ENCODE measurements around the gene SLIT3.

SLIT3 gene

GRCh38 chr5:169169783-169170182, 131.2 kb downstream of the SLIT3 start:
- Histone ChIP-seq H3K27me3 (ENCODE audit: control insufficient read depth in 2 of 2, insufficient read depth in 2 of 2, low read length in 2 of 2) (no peaks in the 10 kb centered on the region), H3K9ac (ENCODE audit: low read depth in 1 of 2, low read length in 2 of 2) (no peak overlapping the region), H3K9me3 (ENCODE audit: control insufficient read depth in 2 of 2, low read length in 2 of 2) (no peaks in the 10 kb centered on the region), H3K4me1 (ENCODE audit: control insufficient read depth in 2 of 2, insufficient read depth in 2 of 2, low read length in 2 of 2) (no peaks in the 10 kb centered on the region), H3K27ac (ENCODE audit: low read depth in 2 of 2, low read length in 2 of 2) (no peak overlapping the region), H3K4me3 (ENCODE audit: low read length in 2 of 2) (no peak overlapping the region), H3K36me3 (ENCODE audit: control insufficient read depth in 2 of 2, insufficient read depth in 2 of 2, low read length in 2 of 2) (no peaks in the 10 kb centered on the region)

DNA sequence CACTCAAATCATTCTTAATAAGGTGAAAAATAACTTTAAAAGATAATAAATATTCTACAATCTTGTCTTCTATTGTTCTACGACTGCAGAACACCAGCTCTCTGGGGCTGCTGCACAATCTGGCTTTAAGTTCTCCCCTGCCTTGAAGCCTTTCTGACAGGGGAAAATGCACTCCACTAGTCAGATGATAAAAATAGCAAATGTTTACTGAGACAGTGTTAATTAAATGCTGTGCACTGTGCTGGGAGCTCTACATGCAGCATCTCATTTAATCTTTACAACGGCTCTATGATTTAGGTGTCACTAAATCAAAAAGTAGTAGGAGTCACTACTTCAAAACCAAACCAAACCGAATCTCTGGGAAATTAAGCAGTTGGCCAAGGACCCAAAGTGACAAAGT, 132.7 kb downstream of the SLIT3 start:
- Histone ChIP-seq H3K27me3 (ENCODE audit: control insufficient read depth in 2 of 2, insufficient read depth in 2 of 2, low read length in 2 of 2) (no peaks in the 10 kb centered on the region), H3K9ac (ENCODE audit: low read depth in 1 of 2, low read length in 2 of 2) (no peak overlapping the region), H3K4me3 (ENCODE audit: low read length in 2 of 2) (no peak overlapping the region), H3K9me3 (ENCODE audit: control insufficient read depth in 2 of 2, low read length in 2 of 2) (no peaks in the 10 kb centered on the region), H3K27ac (ENCODE audit: low read depth in 2 of 2, low read length in 2 of 2) (no peak overlapping the region), H3K4me1 (ENCODE audit: control insufficient read depth in 2 of 2, insufficient read depth in 2 of 2, low read length in 2 of 2) (no peaks in the 10 kb centered on the region), H3K36me3 (ENCODE audit: control insufficient read depth in 2 of 2, insufficient read depth in 2 of 2, low read length in 2 of 2) (no peaks in the 10 kb centered on the region)

GRCh38 chr5:169166078-169166477, 134.9 kb downstream of the SLIT3 start:
- Histone ChIP-seq H3K4me3 (ENCODE audit: low read length in 2 of 2) (no peak overlapping the region), H3K27ac (ENCODE audit: low read depth in 2 of 2, low read length in 2 of 2) (no peak overlapping the region), H3K9ac (ENCODE audit: low read depth in 1 of 2, low read length in 2 of 2) (no peak overlapping the region), H3K9me3 (ENCODE audit: control insufficient read depth in 2 of 2, low read length in 2 of 2) (no peaks in the 10 kb centered on the region), H3K4me1 (ENCODE audit: control insufficient read depth in 2 of 2, insufficient read depth in 2 of 2, low read length in 2 of 2) (no peaks in the 10 kb centered on the region), H3K27me3 (ENCODE audit: control insufficient read depth in 2 of 2, insufficient read depth in 2 of 2, low read length in 2 of 2) (no peaks in the 10 kb centered on the region), H3K36me3 (ENCODE audit: control insufficient read depth in 2 of 2, insufficient read depth in 2 of 2, low read length in 2 of 2) (no peaks in the 10 kb centered on the region)

GRCh38 chr5:169165052-169165451, 135.9 kb downstream of the SLIT3 start:
- no peaks in the 10 kb centered on the region for H3K4me1 ChIP-seq (ENCODE audit: control insufficient read depth in 2 of 2, insufficient read depth in 2 of 2, low read length in 2 of 2)
- no peak overlapping the region for H3K9ac ChIP-seq (ENCODE audit: low read depth in 1 of 2, low read length in 2 of 2)
- H3K27ac ChIP-seq (ENCODE audit: low read depth in 2 of 2, low read length in 2 of 2), result no peak overlapping the region
- no peaks in the 10 kb centered on the region for H3K27me3 ChIP-seq (ENCODE audit: control insufficient read depth in 2 of 2, insufficient read depth in 2 of 2, low read length in 2 of 2)
- no peaks in the 10 kb centered on the region for H3K36me3 ChIP-seq (ENCODE audit: control insufficient read depth in 2 of 2, insufficient read depth in 2 of 2, low read length in 2 of 2)
- H3K4me3 ChIP-seq (ENCODE audit: low read length in 2 of 2), result no peak overlapping the region
- H3K9me3 ChIP-seq (ENCODE audit: control insufficient read depth in 2 of 2, low read length in 2 of 2), result no peaks in the 10 kb centered on the region

- Histone ChIP-seq H3K27ac (ENCODE audit: low read depth in 2 of 2, low read length in 2 of 2) (no peak overlapping the region), H3K9me3 (ENCODE audit: control insufficient read depth in 2 of 2, low read length in 2 of 2) (no peaks in the 10 kb centered on the region), H3K36me3 (ENCODE audit: control insufficient read depth in 2 of 2, insufficient read depth in 2 of 2, low read length in 2 of 2) (no peaks in the 10 kb centered on the region), H3K4me1 (ENCODE audit: control insufficient read depth in 2 of 2, insufficient read depth in 2 of 2, low read length in 2 of 2) (no peaks in the 10 kb centered on the region), H3K4me3 (ENCODE audit: low read length in 2 of 2) (no peak overlapping the region), H3K9ac (ENCODE audit: low read depth in 1 of 2, low read length in 2 of 2) (no peak overlapping the region), H3K27me3 (ENCODE audit: control insufficient read depth in 2 of 2, insufficient read depth in 2 of 2, low read length in 2 of 2) (no peaks in the 10 kb centered on the region)
Observed at GRCh38 chr5:169164481-169164925, 136.4 kb downstream of the SLIT3 start.

- Histone ChIP-seq H3K4me3 (ENCODE audit: low read length in 2 of 2) (no peak overlapping the region), H3K9ac (ENCODE audit: low read depth in 1 of 2, low read length in 2 of 2) (no peak overlapping the region), H3K9me3 (ENCODE audit: control insufficient read depth in 2 of 2, low read length in 2 of 2) (no peaks in the 10 kb centered on the region), H3K36me3 (ENCODE audit: control insufficient read depth in 2 of 2, insufficient read depth in 2 of 2, low read length in 2 of 2) (no peaks in the 10 kb centered on the region), H3K27me3 (ENCODE audit: control insufficient read depth in 2 of 2, insufficient read depth in 2 of 2, low read length in 2 of 2) (no peaks in the 10 kb centered on the region), H3K27ac (ENCODE audit: low read depth in 2 of 2, low read length in 2 of 2) (no peak overlapping the region), H3K4me1 (ENCODE audit: control insufficient read depth in 2 of 2, insufficient read depth in 2 of 2, low read length in 2 of 2) (no peaks in the 10 kb centered on the region)
Observed at GRCh38 chr5:169162407-169162806, 138.5 kb downstream of the SLIT3 start.

- H3K9ac ChIP-seq (ENCODE audit: low read depth in 1 of 2, low read length in 2 of 2), result no peak overlapping the region
- H3K4me3 ChIP-seq (ENCODE audit: low read length in 2 of 2), result no peak overlapping the region
- H3K27ac ChIP-seq (ENCODE audit: low read depth in 2 of 2, low read length in 2 of 2), result no peak overlapping the region
Observed at GRCh38 chr5:169161022-169161680, 139.8 kb downstream of the SLIT3 start.

DNA sequence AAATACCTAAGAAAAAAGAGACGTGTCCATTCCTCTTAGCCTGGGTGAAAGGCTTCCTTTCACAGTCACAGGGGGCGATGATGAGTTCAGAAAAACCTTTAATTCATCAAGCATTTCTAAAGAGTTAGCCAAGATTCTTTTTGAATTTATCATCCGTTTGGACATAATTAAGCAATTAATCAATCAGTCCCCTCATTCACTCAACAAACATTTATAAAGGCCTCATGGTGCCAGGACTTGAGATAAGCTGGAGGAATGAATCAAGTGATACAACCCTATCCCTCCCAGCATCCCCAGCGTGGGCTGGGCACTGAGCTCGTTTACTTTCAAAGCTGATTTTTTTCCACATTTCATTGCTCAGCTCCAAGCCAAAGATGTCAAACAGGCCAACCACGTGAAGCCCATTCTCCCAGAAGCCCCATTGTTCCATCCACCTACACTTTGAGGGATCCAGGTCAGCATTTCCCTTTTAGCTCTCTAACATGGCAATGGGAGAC, 140.5 kb downstream of the SLIT3 start:
- Histone ChIP-seq H3K4me3 (ENCODE audit: low read length in 2 of 2) (no peak overlapping the region), H3K27ac (ENCODE audit: low read depth in 2 of 2, low read length in 2 of 2) (no peak overlapping the region), H3K9ac (ENCODE audit: low read depth in 1 of 2, low read length in 2 of 2) (no peak overlapping the region), H3K9me3 (ENCODE audit: control insufficient read depth in 2 of 2, low read length in 2 of 2) (no peaks in the 10 kb centered on the region), H3K36me3 (ENCODE audit: control insufficient read depth in 2 of 2, insufficient read depth in 2 of 2, low read length in 2 of 2) (no peaks in the 10 kb centered on the region), H3K27me3 (ENCODE audit: control insufficient read depth in 2 of 2, insufficient read depth in 2 of 2, low read length in 2 of 2) (no peaks in the 10 kb centered on the region), H3K4me1 (ENCODE audit: control insufficient read depth in 2 of 2, insufficient read depth in 2 of 2, low read length in 2 of 2) (no peaks in the 10 kb centered on the region)

More at GRCh38 chr5:169161022-169161680, 139.8 kb downstream of the SLIT3 start:
- no peaks in the 10 kb centered on the region for H3K36me3 ChIP-seq (ENCODE audit: control insufficient read depth in 2 of 2, insufficient read depth in 2 of 2, low read length in 2 of 2)
- H3K27me3 ChIP-seq (ENCODE audit: control insufficient read depth in 2 of 2, insufficient read depth in 2 of 2, low read length in 2 of 2), result no peaks in the 10 kb centered on the region
- no peaks in the 10 kb centered on the region for H3K9me3 ChIP-seq (ENCODE audit: control insufficient read depth in 2 of 2, low read length in 2 of 2)
- H3K4me1 ChIP-seq (ENCODE audit: control insufficient read depth in 2 of 2, insufficient read depth in 2 of 2, low read length in 2 of 2), result no peaks in the 10 kb centered on the region

DNA sequence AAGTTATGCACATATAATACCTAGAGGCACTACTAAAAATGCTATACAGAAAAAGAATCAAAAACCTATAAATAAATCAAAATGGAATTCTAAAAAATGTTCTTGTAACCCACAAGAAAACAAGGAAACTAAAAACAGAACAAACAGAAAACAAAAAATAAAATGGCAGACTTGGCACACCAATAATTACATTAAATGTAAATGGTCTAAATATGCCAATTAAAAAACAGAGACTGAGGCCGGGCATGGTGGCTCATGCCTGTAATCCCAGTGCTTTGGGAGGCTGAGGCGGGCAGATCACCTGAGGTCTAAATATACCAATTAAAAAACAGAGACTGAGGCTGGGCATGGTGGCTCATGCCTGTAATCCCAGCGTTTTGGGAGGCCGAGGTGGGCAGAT, 142.2 kb downstream of the SLIT3 start:
- no peaks in the 10 kb centered on the region for H3K9me3 ChIP-seq (ENCODE audit: control insufficient read depth in 2 of 2, low read length in 2 of 2)
- H3K4me1 ChIP-seq (ENCODE audit: control insufficient read depth in 2 of 2, insufficient read depth in 2 of 2, low read length in 2 of 2), result no peaks in the 10 kb centered on the region
- H3K27ac ChIP-seq (ENCODE audit: low read depth in 2 of 2, low read length in 2 of 2), result no peak overlapping the region
- H3K36me3 ChIP-seq (ENCODE audit: control insufficient read depth in 2 of 2, insufficient read depth in 2 of 2, low read length in 2 of 2), result no peaks in the 10 kb centered on the region
- H3K4me3 ChIP-seq (ENCODE audit: low read length in 2 of 2), result no peak overlapping the region
- H3K27me3 ChIP-seq (ENCODE audit: control insufficient read depth in 2 of 2, insufficient read depth in 2 of 2, low read length in 2 of 2), result no peaks in the 10 kb centered on the region
- H3K9ac ChIP-seq (ENCODE audit: low read depth in 1 of 2, low read length in 2 of 2), result no peak overlapping the region

GRCh38 chr5:169157064-169157463, 143.9 kb downstream of the SLIT3 start:
- Histone ChIP-seq H3K27me3 (ENCODE audit: control insufficient read depth in 2 of 2, insufficient read depth in 2 of 2, low read length in 2 of 2) (no peaks in the 10 kb centered on the region), H3K4me3 (ENCODE audit: low read length in 2 of 2) (no peak overlapping the region)

More at GRCh38 chr5:169157064-169157463, 143.9 kb downstream of the SLIT3 start:
- H3K9me3 ChIP-seq (ENCODE audit: control insufficient read depth in 2 of 2, low read length in 2 of 2), result no peaks in the 10 kb centered on the region
- H3K9ac ChIP-seq (ENCODE audit: low read depth in 1 of 2, low read length in 2 of 2), result no peak overlapping the region
- H3K27ac ChIP-seq (ENCODE audit: low read depth in 2 of 2, low read length in 2 of 2), result no peak overlapping the region
- no peaks in the 10 kb centered on the region for H3K36me3 ChIP-seq (ENCODE audit: control insufficient read depth in 2 of 2, insufficient read depth in 2 of 2, low read length in 2 of 2)
- no peaks in the 10 kb centered on the region for H3K4me1 ChIP-seq (ENCODE audit: control insufficient read depth in 2 of 2, insufficient read depth in 2 of 2, low read length in 2 of 2)
